Embryonic facial prominence (tissue), 1 donor: Measurements from ENCODE around the gene SLC38A1.

Source experiments
- DNase-seq: peaks from one replicate; pipeline ENCODE4 v3.0.0-alpha.2; 2016; ENCODE audit errors: extremely low spot score

SLC38A1 gene

GRCh38 chr12:46134205-46134811 is 134.5 kb downstream of the SLC38A1 start:
- no peak for DNase-seq

- DNase-seq, result no peak
Observed at GRCh38 chr12:46133751-46134150, 135.1 kb downstream of the SLC38A1 start.
